Medulla oblongata (tissue), 1 donor: ENCODE data around the gene PYM1.
"Not testable (repeated sequence)": the region's sequence is repeated elsewhere in the genome, so short reads cannot be mapped to it uniquely, and the experiment has no call there.

Experiments used
- DNase-seq: peaks from one replicate; pipeline ENCODE4 v3.0.0-alpha.2; 2015; ENCODE audit errors: extremely low spot score

Gene PYM1

GRCh38 chr12:55912908-55913307, 14.8 kb downstream of the PYM1 start:
- DNase-seq = no peak

GRCh38 chr12:55909513-55909884, 18.2 kb downstream of the PYM1 start:
- DNase-seq = no peak

- peak; percentile 30 for DNase-seq
Observed at GRCh38 chr12:55908726-55909512, 18.8 kb downstream of the PYM1 start.

- DNase-seq = no peak
Observed at GRCh38 chr12:55906056-55906455, 21.6 kb downstream of the PYM1 start.

GRCh38 chr12:55901881-55902490, 25.7 kb downstream of the PYM1 start:
- DNase-seq = no peak

GRCh38 chr12:55899082-55899481, 28.6 kb downstream of the PYM1 start:
- DNase-seq = no peak

GRCh38 chr12:55893723-55894122, 34.0 kb downstream of the PYM1 start:
- DNase-seq = no peak

- DNase-seq = no peak
Observed at GRCh38 chr12:55891310-55891709, 36.4 kb downstream of the PYM1 start.

- DNase-seq = no peak
Observed at GRCh38 chr12:55885113-55885512, 42.6 kb downstream of the PYM1 start.

- no peak for DNase-seq
Observed at GRCh38 chr12:55877824-55878223, 49.9 kb downstream of the PYM1 start.

GRCh38 chr12:55875704-55876467, 51.8 kb downstream of the PYM1 start:
- DNase-seq = no peak

GRCh38 chr12:55874443-55874842, 53.3 kb downstream of the PYM1 start:
- no peak for DNase-seq

GRCh38 chr12:55866454-55867004, 61.2 kb downstream of the PYM1 start:
- not testable (repeated sequence) for DNase-seq

GRCh38 chr12:55865327-55865726, 62.4 kb downstream of the PYM1 start:
- no peak for DNase-seq

GRCh38 chr12:55862931-55863330, 64.8 kb downstream of the PYM1 start:
- not testable (repeated sequence) for DNase-seq

- DNase-seq = no peak
Observed at GRCh38 chr12:55862286-55862685, 65.4 kb downstream of the PYM1 start.

- DNase-seq = no peak
Observed at GRCh38 chr12:55861871-55862270, 65.8 kb downstream of the PYM1 start.

- no peak for DNase-seq
Observed at GRCh38 chr12:55861396-55861795, 66.3 kb downstream of the PYM1 start.

- no peak for DNase-seq
Observed at GRCh38 chr12:55852740-55853139, 75.0 kb downstream of the PYM1 start.
